Stimulated activated CD4-positive, alpha-beta T cell treated with anti-CD3 and anti-CD28 coated beads, Interleukin-15, amount 100 ng/mL, for 24 hours (primary cell): ENCODE data around the gene MYO18A.

Experiments used
- DNase-seq: peaks from one replicate; pipeline ENCODE4 v3.0.0-alpha.2; 2020

The MYO18A gene

DNA sequence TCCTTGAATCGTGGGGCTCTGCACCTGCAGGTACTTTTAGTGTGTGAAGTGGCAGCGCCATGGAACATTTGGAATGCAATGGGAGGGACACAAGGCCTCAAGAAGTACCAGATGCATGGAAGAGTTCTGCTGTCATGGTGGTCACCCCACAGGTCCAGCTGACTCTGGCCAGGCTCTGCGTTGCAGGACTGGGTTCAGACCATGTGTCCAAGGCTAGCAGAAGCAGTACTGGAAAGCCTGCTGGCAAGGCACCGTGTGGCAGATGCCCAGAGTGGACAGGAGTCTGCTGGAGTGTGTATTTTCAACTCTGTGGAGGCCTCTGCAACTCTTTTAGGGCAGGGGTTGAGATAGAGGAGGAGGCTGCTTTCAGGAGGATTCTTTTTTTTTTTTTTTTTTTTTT lies 135.2 kb downstream of the MYO18A start:
- DNase-seq = no peak

DNA sequence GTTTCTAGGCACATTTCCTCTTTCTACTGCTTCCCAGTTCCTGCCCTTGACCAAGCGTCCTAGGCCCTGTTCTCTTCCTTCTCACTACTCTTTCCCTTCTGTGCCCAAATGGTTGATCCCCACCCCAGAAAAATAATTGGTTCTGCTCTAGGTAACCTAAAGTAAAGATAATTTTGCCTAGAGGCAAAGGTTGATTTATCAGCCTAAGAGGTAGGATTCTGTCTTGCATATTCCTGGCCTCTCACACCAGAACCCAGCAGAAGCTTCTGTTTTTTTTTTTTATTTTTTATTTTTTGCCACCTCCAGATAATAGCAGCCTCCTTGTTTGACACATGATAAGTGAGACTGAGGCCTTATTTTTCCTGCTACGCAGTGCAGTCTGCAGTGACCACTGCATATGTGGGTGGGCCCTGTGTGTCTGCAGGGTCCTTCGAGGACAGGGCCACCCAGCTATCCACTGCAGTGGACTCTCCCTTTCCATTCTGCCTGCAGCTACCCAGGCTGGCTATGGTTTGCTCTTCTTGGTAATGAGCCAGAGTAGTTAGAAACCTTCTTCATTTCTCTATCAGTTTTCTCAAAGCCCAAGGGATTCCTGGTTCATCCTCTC lies 136.6 kb downstream of the MYO18A start:
- no peak for DNase-seq

DNA sequence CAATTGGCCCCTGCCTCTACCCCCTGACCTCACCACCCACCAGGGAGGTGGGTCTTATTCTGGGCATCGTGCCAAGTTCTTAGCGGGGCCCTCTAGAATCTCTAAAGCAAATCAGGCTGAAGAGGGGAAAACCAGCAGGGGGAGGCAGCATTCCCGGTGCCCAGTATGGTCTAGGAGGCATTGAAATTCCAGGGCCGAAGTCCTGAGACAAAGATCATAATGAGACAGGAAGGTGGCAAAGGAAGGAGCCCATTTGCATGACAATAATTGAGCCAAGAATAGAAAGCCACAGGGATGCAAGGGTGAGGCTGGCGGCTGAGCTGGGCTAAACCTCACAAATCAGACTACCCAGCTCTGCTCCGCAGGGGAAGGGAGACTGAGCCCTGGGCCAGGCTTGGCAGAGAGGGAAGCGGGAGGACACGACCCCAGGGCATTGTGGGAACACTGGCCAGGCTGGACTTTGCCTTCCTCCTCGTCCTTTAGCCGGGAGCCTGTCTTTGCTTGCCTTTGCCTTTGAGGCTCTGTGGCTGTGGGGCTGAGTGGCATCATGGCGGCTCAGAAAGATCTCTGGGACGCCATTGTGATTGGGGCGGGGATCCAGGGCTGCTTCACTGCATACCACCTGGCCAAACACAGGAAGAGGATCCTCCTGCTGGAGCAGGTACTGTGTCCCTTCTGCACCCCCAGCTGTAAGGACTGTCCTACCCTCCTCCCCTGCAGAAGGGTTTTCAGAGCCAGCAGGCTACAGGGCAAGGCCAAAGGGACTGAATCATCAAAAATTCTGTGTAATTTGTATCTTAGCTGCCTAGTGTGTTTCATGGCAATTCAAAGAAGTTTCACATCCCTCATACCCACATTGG lies 137.3 kb downstream of the MYO18A start, which contains the start of gene PIPOX:
Gene PIPOX (plus strand): TSS at position 463 of the 860 bp plus-strand sequence. CDS start 85 bp downstream, at position 548.
- no peak for DNase-seq

DNA sequence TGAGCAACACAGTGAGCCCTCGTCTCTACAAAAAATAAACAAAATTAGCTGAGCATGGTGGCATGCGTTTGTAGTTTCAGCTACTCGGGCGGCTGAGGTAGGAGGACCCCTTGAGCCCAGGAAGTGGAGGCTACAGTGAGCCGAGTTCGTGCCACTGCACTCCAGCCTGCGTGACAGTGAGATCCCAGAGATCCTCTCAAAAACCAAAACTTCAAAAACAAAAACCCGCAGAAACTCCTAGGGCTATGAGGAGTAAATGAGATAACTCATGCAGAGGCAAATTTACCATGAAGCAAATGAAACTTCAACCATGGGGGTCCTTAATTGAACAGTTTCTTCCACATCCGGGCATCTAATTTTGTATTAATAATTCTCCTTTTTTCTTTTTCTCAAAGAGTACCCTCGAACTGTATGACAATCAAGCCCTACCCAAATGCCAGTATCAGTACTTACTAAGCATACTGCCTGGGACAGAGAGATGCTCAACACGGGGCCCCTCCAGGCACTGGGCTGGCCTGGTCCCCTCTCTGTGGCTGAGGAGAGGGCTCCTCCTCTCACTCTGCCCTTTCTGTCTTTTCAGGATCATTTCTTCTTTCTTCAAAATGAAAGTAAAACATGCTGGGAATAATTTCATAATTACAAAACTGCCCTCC lies 138.0 kb downstream of the MYO18A start:
- DNase-seq = no peak

DNA sequence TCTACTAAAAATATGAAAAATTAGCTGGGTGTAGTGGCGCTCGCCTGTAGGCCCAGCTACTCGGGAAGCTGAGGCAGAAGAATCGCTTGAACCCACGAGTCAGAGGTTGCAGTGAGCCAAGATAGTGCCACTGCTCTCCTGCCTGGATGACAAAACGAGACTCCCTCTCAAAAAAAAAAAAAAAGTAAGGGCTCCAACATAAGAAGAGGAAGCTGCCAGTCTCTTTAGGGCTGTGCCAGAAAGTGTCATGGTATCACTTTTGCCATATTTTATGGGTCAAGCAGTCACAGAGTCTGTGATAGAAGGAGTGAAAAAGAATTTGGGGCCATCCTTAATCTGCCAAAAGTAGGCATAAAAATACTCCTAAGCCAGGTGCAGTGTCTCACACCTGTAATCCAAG lies 138.6 kb downstream of the MYO18A start:
- no peak for DNase-seq

DNA sequence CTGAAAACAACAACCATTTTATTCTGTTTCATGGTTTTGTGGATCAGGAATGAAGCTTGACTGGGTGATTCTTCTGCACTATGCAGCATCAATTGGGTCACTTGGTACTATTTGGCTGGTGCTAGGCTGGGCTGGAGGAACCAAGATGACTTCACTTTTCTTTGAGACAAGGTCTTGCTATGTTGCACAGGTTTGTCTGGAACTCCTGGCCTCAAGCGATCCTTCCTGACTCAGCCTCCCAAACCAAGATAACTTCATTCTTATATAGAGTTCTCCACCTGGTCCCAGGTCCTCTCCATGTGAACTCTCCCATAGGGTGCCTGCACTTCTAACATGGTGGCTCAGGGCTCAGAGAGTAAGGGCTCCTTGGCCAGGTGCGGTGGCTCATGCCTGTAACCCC lies 139.1 kb downstream of the MYO18A start:
- DNase-seq = no peak

DNA sequence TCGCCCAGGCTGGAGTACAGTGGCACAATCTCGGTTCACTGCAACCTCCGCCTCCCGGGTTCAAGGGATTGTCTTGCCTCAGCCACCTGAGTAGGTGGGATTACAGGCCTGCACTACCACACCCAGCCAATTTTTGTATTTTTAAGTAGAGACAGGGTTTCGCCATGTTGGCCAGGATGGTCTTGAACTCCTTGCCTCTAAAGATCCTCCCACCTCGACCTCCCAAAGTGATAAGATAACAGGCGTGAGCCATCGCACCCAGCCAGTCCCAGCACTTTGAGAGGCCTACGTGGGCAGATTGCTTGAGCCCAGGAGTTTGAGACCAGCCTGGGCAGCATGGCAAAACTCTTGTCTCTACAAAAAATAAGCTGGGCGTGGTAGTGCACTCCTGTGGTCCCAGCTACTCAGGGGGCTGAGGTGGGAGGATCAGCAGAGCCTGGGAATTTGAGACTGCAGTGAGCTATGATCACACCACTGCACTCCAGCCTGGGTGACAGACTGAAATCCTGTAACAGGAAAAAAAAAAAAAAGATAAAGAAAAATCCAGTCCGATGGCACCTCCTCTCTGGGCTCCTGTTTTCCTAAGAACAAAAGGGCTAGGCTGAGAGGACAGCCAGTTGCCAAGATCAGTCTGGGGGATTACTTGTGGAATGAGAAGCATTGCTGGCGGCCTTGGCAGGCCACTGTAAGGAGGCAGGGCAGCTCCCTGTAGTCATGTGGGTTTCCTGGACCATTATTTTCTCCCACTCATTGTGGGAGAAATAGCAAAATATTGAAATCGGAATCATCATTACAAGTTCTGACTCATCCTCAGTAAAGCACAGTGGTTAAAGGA lies 140.2 kb downstream of the MYO18A start:
- DNase-seq = no peak

DNA sequence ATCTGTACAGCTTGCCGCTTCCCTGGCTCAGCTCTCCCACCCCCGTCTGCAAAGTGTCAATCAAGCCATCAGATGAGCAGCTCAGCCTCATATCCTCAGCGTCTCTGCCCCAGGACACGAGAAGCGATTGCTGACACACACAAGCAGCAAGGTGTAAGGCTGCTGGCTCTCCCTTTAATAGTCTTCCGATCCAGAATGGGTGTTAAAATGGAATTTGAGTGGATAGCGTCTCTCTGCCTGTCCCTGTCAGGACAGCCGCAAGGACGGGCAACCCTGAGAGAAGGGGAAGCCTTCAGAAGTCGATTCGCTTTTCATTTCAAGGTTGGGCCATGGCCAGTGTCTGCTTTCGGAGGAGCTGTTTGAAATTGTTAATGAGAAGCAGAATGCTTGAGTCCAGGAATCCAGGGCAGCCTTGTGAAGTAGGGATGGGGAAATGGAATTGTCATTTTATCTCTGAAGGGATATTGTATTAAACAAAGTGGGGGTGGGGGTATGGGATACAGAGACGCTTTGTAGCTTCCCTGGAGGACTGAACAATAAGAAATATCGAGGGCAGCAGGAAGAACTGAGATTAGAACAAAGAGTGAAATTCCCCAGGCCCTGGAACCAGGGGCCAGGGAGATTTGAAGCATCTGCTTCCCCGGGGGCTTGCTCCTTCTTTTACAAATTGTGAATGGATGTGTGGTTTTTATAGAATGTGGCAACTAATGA lies 142.0 kb downstream of the MYO18A start:
- no peak for DNase-seq

DNA sequence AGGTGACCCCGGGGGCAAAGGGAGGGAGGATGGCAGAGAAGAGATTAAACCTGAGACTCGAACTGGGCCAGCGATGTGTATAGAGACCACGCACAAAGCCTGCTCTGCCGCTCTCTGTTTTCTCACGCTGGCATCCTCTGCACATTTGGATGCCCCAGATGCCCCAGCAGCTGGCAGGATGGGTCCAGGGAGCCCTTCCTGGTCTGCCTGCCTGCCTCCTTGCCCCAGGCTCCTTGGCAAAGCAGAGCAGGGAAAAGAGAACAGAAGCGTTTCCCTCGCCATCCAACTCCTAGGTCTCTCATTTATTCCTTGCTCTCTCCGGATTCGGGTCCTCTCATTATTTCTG lies 142.5 kb downstream of the MYO18A start:
- no peak for DNase-seq

DNA sequence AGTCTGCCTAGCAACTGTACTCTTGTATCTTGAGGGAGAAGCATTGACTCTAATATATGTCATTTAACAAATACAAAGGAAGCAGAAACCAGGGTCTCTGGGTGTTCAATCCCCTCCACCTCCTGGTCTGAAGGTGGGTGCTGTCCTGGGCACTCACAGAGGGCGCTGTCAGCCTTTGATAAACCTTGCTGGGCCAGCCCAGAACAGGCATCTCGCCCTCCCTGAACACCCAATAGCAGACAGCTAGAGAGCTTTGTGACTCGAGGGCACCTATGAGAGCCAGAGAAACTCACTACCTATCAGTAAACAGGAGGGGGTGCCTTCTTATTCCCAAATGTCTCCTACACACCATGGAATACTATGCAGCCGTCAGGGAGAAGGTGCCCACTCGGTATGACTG lies 143.6 kb downstream of the MYO18A start:
- no peak for DNase-seq

DNA sequence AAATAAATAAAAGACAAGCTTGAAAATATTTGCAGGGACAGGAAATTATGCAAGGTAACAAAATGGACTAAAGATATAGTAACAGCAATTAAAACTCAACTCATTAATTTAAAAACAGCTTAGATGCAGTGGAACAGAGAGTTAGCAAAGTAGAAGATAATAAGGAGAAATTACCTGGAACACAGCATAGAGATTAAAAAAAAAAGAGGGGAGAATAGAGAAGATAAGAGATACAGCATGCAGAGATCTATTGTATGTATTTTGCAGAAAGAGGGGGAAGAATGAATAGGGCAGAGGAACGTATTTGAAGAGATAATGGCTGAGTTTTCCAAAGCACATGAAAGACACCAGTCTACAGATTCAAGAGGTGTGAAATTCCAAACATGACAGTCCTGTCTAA lies 145.7 kb downstream of the MYO18A start:
- no peak for DNase-seq

DNA sequence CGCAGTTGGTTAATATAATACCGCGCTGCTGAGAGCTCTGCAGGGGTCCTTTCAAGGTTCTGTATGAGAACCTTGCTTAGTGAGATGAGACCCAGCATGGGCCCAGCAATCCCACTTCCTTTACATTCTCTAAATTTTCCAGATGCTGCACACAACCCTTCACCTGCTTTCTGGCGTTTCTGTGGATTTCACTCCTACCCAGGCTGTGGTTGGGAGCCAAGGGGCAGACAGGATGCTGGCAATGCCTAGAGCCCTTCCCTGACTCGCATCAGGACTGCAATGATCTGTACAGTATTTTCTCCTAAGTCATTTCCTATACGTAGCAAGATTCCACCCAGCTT lies 147.4 kb downstream of the MYO18A start:
- no peak for DNase-seq

DNA sequence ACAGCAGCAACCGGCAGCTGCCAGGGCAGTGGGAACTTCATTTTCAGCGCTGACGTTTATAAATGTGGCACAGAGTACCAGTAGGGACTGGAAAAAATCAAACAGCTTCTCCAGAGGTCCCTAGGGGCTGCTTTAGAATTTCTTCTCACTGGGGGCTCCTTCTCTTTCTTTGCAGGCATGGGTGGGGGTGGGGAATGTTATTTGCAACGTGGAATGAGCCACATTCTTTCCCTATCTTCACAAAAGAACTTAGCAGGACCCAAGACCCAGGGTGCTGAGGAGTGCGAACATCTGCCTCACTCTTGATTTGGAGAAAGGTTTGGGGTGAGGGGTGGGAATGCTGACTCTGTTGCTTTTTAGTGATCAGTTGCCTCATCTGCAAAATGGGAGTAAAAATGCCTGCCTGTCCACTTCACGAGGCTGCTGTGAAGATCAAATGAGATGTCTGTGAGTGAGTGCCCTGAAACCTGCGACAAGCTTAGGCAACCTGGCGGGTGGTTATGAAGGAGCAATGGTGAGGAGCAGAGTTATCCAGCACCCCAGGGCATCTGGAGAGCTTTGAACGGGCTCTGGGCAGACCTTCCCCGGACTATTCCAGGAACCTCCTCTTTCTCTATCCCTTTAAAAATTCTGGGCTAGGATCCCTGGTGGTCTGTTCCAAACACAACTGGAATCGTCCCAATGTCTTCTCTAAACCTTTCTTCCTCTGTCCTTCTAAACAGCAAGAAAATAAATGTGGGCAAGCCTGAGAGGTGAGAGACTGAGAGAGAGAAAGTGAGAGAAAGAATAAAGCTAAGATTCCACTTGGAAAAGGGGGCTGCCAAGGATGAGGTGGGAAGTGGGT lies 148.0 kb downstream of the MYO18A start:
- DNase-seq = no peak

DNA sequence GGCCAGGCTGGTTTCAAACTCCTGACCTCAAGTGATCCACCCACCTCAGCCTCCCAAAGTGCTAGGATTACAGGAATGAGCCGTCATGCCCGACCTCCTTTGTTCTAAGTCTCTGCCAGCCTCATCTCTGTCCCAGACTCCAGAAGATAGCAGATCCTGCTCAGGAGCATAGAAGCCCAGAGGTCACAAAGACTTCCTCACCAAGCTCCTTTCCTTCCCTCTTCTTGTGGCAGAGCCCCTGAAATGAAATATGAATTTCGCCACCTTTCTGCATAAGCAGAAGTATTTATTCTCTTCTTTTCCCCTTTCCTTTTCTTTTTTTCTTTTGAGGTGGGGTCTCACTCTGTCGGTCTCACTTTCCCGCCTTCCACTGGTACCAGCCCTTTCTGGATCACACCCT lies 148.7 kb downstream of the MYO18A start:
- DNase-seq = no peak

DNA sequence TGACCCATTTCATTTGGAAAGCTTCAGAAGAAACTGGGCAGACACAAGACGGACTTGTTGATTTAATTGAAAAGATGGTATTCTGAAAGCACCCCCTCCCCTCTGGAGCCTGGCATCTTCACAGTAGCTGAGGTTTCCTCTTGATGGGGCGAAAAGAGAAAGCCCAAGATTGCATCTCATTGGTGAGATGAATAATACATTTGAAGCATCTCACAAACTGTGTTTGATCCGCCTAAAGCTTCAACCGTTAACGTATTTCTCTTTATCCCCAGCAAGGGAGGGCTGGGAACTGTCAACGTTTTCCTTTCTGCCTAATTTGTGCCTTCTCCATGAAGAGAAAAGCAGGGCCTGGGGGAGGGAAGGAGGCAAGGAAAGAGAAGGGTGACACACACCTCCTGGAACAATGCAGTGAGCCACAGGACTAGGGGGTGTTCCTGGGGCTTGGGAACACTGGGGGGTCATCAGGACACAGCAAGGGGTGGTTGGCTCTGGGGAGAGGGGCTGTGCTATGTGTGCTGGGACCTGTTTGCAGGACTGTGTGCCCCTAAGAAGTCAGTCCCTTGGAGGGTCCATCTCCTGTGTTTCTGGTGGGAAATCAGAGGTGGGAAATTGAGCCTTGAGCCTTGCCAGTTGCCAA lies 155.8 kb downstream of the MYO18A start:
- no peak for DNase-seq

DNA sequence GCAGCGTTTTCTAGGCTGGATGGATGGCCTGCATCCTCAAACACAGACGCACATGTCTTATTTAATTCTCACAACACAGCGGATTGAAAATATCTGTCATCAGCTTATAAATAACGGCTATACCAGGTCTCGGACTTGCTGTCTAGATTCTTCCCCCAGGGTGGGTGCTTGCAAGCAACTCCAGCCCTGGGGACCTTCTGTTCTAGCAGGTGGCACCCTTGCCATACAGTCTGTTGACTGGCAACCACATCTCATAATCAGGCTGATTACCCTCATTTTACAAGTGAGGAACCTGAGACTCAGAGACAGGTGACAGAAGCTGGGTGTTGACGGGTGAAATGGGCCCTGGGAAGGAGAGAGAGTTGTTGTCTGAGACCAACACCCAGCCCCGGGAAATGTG lies 158.1 kb downstream of the MYO18A start:
- DNase-seq = no peak

DNA sequence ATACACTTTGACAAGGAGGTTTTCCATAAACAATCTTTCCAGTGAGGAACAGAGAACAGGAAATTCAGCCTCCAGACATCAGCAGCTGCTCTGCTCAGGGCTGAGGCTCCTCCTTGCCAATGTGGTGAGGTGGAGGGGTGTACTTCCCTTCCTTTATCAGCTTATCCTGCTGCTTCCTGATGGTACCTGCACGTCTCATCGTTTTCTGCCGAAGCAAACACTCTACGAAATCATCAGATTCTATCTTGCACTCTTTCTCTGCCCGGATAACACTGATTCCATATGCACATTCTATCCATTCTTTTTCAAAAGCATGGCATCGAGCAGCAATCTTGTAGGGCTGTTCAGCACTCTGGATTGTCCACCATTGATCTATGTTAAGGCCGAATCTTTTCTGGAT lies 159.0 kb downstream of the MYO18A start:
- no peak for DNase-seq
